PC-9 (cell line): ENCODE data around the gene HLX. TPM values are rescaled to one million over a fixed set of nuclear protein-coding genes. Genes with fewer than 3 reads are reported as not detected.

Experiments used
- BruUV-seq: library from RNA; stranded (reverse); fragments of 400-500 nt; replicated peaks from 2 replicates; lab custom pipeline; 2021; lab: Mats Ljungman, UMichigan
- CTCF ChIA-PET: fragments of 300-600 bp; sonication (Branson Sonifier 250); formaldehyde crosslinking; loops from one replicate; lab custom pipeline; 2022; ENCODE audit warnings: antibody characterized with exemption; lab: Charles Lee
- POLR2A ChIA-PET: fragments of 300-600 bp; sonication (Branson Sonifier 250); formaldehyde crosslinking; loops from one replicate; lab custom pipeline; 2022; ENCODE audit warnings: antibody characterized with exemption; ENCODE audit not compliant: unreplicated experiment; lab: Charles Lee
- DNase-seq, 2 experiments: peaks; one replicate each; pipeline versions ENCODE4 v3.0.0 to v3.0.0-alpha.2; 2015 to 2022; ENCODE audit warnings: mixed read lengths in 1 of 2
- H2AFZ ChIP-seq: fragments of 200-600 bp; sonication (generic); 2 replicates; pipeline ENCODE4 v1.8.1; 2017; ENCODE audit warnings: antibody characterized with exemption
- H3F3A ChIP-seq: fragments of 200-600 bp; sonication (generic); 2 replicates; pipeline ENCODE4 v1.8.1; 2017; ENCODE audit warnings: antibody characterized with exemption, mild to moderate bottlenecking, low read depth; ENCODE audit not compliant: insufficient read depth
- H3K27ac ChIP-seq: fragments of 200-600 bp; sonication (generic); 2 replicates; pipeline ENCODE4 v1.6.1; 2016; ENCODE audit warnings: mixed run types
- H3K27me3 ChIP-seq: fragments of 200-600 bp; sonication (generic); 2 replicates; pipeline ENCODE4 v1.6.1; 2016; ENCODE audit warnings: low read depth, mixed run types; ENCODE audit not compliant: insufficient read depth
- H3K36me3 ChIP-seq: fragments of 200-600 bp; sonication (generic); 2 replicates; pipeline ENCODE4 v1.6.1; 2016; ENCODE audit warnings: low read depth, mixed run types
- H3K4me1 ChIP-seq: fragments of 200-600 bp; sonication (generic); replicated peaks from 2 replicates; pipeline ENCODE4 v1.6.1; 2016; ENCODE audit warnings: mixed run types; ENCODE audit not compliant: insufficient read depth
- H3K4me2 ChIP-seq: fragments of 200-600 bp; sonication (generic); 2 replicates; pipeline ENCODE4 v1.6.1; 2017; ENCODE audit warnings: mixed run types
- H3K4me3 ChIP-seq: fragments of 200-600 bp; sonication (generic); 2 replicates; pipeline ENCODE4 v1.6.1; 2016; ENCODE audit warnings: mixed run types
- H3K79me2 ChIP-seq: fragments of 200-600 bp; sonication (generic); 2 replicates; pipeline ENCODE4 v1.6.1; 2017; ENCODE audit warnings: low read depth, mixed run types
- H3K9me2 ChIP-seq: fragments of 200-600 bp; sonication (generic); 2 replicates; pipeline ENCODE4 v1.8.1; 2017; ENCODE audit warnings: mild to moderate bottlenecking; ENCODE audit not compliant: insufficient read depth
- H3K9me3 ChIP-seq: fragments of 200-600 bp; sonication (generic); 2 replicates; pipeline ENCODE4 v1.8.1; 2016; ENCODE audit warnings: low read depth; ENCODE audit not compliant: insufficient read depth
- H4K20me1 ChIP-seq: fragments of 200-600 bp; sonication (generic); 2 replicates; pipeline ENCODE4 v1.8.1; 2017; ENCODE audit not compliant: insufficient read depth
- CTCF ChIP-seq: fragments of 200-600 bp; sonication (generic); conservative IDR thresholded peaks from 2 replicates; pipeline ENCODE4 v1.6.1; 2017; ENCODE audit warnings: mixed run types, antibody characterized with exemption, mild to moderate bottlenecking, moderate library complexity
- EZH2 ChIP-seq: fragments of 200-600 bp; sonication (generic); IDR thresholded peaks from 2 replicates; pipeline ENCODE4 v1.8.0; 2017; ENCODE audit warnings: antibody characterized with exemption, low read depth
- intact Hi-C: fragments of 100-400 bp; cut with micrococcal nuclease; formaldehyde crosslinking; loops from one replicate; pipeline ENCODE4 v1.10.0; 2022; ENCODE audit not compliant: unreplicated experiment
- total RNA-seq: library from RNA; stranded (reverse); gene quantifications from 2 replicates; pipeline ENCODE4 v1.2.3, GENCODE V29; 2021

Gene HLX
- total RNA-seq, 1 experiment from 2014 or later, result 1.1 TPM

GRCh38 chr1:220928320-220928719 is 49.1 kb downstream of the HLX start:
- Histone ChIP-seq H2AFZ (no peak overlapping the region), H3K27me3 (no peaks in the 10 kb centered on the region), H3K79me2 (no peaks in the 10 kb centered on the region), H3F3A (no peaks in the 10 kb centered on the region), H3K9me2 (no peaks in the 10 kb centered on the region), H3K27ac (no peak overlapping the region), H3K9me3 (no peaks in the 10 kb centered on the region), H3K4me1 (no peaks in the 10 kb centered on the region), H3K4me2 (no peak overlapping the region), H4K20me1 (no peaks in the 10 kb centered on the region), H3K4me3 (no peak overlapping the region), H3K36me3 (no peaks in the 10 kb centered on the region)
- ChIA-PET POLR2A (no interaction called here), CTCF (interaction anchor here (0.6 kb wide), 1 partner anchor 257 kb away, joined by 3 read pairs; no protein-coding TSS in a partner anchor)
- intact Hi-C loops, result no loop called here
- no TSS peak for BruUV-seq
- TF ChIP-seq CTCF (no peak), EZH2 (no peak)
- no peak for DNase-seq

- H3K4me3 ChIP-seq, result no peak overlapping the region
- intact Hi-C loops, result no loop called here
- H3K9me2 ChIP-seq, result no peaks in the 10 kb centered on the region
- TF ChIP-seq EZH2 (no peak), CTCF (no peak)
- H3K27ac ChIP-seq, result no peak overlapping the region
- no peaks in the 10 kb centered on the region for H4K20me1 ChIP-seq
- DNase-seq, result no peak
- no peaks in the 10 kb centered on the region for H3K79me2 ChIP-seq
- no TSS peak for BruUV-seq
- H3K4me2 ChIP-seq, result no peak overlapping the region
- POLR2A ChIA-PET, result no interaction called here
- H2AFZ ChIP-seq, result no peak overlapping the region
- CTCF ChIA-PET, result interaction anchor here (0.6 kb wide), 1 partner anchor 257 kb away, joined by 3 read pairs; no protein-coding TSS in a partner anchor
- no peaks in the 10 kb centered on the region for H3K4me1 ChIP-seq
- no peaks in the 10 kb centered on the region for H3K27me3 ChIP-seq
- no peaks in the 10 kb centered on the region for H3K36me3 ChIP-seq
- H3F3A ChIP-seq, result no peaks in the 10 kb centered on the region
- no peaks in the 10 kb centered on the region for H3K9me3 ChIP-seq
These were observed 49.6 kb downstream of the HLX start for GRCh38 chr1:220928725-220929300.

GRCh38 chr1:220929304-220929703 is 50.1 kb downstream of the HLX start:
- no peaks in the 10 kb centered on the region for H3K79me2 ChIP-seq
- H3K27ac ChIP-seq, result no peak overlapping the region
- H3K9me3 ChIP-seq, result no peaks in the 10 kb centered on the region
- no peaks in the 10 kb centered on the region for H3K27me3 ChIP-seq
- no TSS peak for BruUV-seq
- no peak for DNase-seq
- ChIA-PET POLR2A (no interaction called here), CTCF (no interaction called here)
- H3K4me3 ChIP-seq, result no peak overlapping the region
- no peak for TF ChIP-seq EZH2
- TF ChIP-seq CTCF, result no peak
- no peaks in the 10 kb centered on the region for H4K20me1 ChIP-seq
- H3K4me1 ChIP-seq, result no peaks in the 10 kb centered on the region
- no peaks in the 10 kb centered on the region for H3K9me2 ChIP-seq
- no peaks in the 10 kb centered on the region for H3F3A ChIP-seq
- H3K4me2 ChIP-seq, result no peak overlapping the region
- intact Hi-C loops, result no loop called here
- H3K36me3 ChIP-seq, result no peaks in the 10 kb centered on the region
- H2AFZ ChIP-seq, result no peak overlapping the region

Other genes with a start within 250 kb of the HLX start
- 5.6 and 6.5 TPM in 2 replicates for gene C1orf115, start 189.1 kb upstream of the HLX start, total RNA-seq
- 23.1 and 32.2 TPM in 2 replicates for gene MTARC2, start 131.1 kb upstream of the HLX start, total RNA-seq
- gene MTARC1, start 92.5 kb upstream of the HLX start, total RNA-seq, result 54.4 and 72.5 TPM in 2 replicates